ENCODE measurements around the gene SCN3A.

Gene SCN3A

DNA sequence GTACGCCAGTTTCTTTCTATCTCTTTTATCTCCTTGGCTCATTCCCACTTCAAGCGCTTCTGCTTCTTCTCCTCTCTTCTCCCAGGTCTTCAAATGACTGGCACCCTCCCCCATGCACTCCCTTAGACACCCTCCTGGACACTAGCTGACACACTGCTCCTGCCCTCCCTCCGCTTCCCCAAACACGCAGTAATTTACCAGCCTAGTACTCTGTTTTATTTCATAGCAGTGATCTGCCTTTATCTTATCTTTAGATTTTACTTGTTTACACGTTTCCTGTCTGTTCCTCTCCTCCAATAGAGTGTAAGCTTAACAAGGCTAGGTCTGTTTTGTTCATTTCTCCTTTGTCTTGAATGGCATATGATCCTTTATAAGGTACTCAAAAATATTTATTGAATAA is 93.9 kb downstream of the SCN3A start:
- DNase-seq, result no peak

DNA sequence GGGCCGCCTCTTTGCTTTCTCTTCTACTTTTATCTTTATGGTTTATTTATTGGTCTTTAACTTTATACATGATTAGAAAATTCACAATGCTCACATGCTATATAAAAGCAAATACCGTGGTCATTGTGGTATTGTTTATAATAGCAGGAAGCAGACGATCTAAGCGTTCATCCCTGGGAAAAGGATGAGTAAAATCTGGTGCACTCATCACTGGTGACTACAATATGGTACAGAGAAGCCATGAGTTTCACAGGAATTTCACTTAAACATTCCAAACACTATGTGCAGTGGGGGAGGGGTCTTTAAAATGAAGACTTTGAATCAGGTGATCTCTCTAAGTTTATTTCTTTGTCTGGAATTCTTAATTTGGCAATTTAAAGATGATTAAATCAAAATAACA is 97.9 kb downstream of the SCN3A start:
- DNase-seq, result no peak

DNA sequence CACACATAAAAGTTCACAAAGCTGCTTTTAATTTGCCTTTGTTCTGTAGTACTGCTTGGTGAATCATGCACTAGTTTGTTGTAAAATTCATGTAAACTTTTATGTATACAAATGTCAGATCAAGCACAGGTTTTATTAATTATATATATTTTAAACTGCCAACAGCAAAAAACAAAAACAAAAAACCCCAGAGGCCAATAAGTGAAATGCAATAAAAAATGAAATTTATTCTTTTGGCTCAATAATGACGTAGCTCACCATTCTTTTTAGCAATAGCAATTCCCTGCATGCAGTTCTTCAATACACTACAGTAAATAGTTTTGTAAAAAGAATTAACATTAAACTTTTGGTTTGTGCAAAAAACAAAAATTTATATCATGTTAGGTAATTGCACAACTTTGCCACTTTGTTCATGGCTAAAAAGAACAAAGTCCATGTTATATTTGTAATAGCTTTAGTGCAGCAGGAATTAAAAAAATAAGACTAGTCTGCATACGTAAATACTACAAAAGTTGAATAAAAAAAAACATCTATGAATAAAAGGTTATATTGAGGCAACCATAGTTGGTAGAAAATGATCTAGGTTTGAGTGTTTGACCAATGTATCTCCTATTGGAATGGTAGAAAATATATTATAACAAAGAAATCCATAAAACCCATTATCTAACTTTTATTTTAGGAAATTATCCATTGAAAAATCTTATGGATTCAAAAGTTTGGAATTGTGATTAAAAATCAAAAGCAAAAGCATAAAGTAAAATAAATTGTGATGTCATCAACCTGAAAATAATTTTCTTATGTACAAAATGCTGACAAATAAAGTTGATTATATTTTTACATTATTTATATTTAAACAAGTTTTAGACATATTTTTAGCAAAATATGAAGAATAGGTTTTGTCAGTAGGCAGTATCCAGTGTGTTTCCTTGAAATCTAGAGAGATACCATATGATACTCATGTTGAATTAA is 115.6 kb downstream of the SCN3A start:
- DNase-seq, result no peak

DNA sequence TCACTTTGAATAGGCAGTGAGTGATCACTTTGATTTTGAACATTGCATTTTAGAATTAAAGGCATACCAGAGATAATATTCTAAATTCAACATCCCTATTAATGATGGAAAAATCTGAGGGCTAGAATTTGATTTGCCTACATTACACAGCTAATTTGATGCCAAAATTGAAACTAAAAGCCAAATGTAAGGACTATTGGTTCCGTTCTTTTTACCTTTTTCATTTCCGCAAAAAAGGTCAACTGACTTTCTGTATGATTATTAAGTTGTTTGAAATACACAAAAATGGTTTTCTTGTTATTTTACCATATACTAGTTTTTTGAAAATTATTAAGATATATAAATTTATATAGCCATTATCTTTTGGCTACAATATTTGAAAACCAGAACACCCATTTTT is 117.5 kb downstream of the SCN3A start:
- no peak for DNase-seq

DNA sequence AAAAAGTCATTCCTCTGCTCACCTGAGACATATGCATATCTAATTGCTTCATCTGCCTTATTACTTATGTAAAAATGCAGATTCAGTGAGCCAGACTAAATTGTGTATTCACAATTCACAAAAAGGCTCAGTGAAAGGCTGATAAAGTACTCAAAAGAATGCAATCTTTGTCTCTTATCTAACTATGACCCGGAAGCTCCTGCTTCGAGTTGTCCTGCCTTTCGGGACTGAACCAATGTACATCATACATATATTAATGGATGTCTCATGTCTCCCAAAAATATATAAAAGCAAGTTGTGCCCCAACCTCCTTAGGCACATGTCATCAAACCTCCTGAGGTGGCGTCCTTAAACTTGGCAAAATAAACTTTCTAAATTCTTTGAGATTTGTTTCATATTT is 120.5 kb downstream of the SCN3A start:
- no peak for DNase-seq

DNA sequence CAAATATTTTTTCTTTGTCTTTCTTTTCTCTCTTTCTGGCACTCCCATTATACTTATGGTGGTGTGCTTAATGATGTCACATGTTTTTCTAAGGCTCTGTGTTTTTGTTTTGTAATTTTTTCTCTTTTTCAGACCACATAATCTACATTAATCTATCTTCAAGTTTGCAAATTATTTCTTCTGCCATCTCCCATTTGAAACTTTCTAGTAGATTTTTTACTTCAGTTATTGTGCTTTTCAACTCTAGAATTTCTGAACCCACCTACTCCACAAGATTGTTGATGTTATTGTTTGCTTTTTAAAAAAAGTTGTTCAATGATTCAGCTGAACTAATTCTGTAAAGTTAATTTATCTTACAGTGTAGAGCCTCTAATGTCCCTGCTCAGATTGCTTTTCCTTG is 121.4 kb downstream of the SCN3A start:
- DNase-seq, result no peak

DNA sequence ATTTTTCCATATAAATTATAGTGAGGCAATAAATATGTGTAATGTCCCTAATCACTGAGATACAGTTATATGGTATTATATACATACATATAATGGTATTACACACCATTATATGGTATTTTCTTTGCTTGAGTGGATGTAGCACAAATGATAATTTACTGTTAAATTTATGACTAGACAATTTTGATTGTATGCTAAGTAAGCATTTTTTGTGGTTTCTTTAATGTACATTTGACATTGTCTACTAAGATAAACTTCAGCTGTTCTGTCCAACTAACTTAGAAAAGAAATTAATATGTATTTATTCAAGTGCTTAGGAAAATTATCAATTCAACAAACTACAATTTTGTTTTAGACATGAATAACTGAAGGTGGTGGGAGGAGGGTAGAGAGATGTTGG is 122.6 kb downstream of the SCN3A start:
- DNase-seq, result no peak

DNA sequence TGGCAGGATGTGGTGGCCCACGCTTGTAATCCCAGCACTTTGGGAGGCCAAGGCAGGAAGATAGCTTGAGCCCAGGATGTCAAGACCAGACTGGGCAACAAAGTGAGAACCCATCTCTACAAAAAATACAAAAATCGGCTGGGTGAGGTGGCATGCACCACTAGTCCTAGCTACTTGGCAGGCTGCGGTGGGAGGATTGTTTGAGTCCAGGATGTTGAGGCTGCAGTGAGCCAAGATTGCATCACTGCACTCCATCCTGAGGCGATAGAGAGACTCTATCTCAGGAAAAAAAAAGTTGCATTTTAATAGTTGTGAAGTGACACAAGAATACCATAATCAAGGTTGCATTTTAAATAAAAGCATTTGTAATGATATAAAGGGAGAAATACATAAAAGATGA is 124.4 kb downstream of the SCN3A start:
- DNase-seq, result no peak

DNA sequence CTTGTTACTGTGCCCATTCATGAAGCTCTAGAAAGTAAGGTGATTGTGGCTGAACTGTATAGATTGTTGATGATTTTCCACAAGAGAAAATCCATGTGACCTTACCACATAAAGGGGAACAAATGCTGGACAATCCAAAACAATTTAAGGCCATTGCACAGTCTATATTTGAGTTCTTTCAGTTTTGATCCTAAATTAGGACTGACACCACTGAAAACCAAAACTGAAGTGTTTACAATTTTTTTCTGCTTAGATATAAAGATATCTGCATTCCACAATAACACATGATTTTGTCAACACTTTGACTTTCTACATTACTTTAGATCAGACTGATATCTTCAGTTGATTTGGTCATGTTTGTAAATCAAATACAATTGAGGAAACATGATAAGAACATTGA is 124.9 kb downstream of the SCN3A start:
- DNase-seq, result no peak

DNA sequence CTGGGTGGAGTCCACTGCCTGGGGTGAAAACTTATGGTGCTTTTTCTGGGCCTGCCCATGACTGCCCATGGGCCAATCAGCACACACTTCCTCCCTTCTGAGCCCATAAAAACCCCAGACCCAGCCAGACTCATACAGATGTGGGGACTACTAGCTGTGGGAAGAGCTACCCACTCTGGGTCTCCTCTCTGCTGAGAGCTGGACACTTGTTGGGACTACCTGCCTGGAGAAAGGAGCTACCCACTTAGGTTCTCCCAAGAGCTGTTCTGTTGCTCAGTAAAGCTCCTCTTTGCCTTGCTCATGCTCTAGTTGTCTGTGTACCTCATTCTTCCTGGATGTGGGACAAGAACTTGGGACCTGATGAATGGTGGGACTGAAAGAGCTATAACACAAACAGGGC is 129.0 kb downstream of the SCN3A start:
- no peak for DNase-seq

DNA sequence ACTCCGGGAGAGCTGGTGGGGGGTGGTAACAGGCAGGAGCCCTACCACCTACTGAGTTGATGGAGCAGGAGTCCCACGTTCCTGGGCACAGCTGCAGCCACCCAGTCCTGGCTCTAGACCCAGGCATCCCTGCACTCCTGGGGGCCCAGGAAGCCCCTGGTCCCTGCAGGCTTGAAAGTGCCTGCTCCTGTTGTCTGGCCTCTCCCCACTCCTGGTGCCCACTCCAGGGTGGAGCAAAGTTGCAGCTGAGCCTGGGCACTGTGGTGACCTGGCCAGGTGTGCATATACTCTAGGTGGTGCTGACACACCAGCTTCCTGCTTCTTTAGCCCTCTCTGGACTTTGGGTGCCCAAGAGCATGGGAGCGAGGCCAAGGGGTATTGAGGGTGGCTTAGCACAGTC is 129.5 kb downstream of the SCN3A start:
- DNase-seq, result no peak

DNA sequence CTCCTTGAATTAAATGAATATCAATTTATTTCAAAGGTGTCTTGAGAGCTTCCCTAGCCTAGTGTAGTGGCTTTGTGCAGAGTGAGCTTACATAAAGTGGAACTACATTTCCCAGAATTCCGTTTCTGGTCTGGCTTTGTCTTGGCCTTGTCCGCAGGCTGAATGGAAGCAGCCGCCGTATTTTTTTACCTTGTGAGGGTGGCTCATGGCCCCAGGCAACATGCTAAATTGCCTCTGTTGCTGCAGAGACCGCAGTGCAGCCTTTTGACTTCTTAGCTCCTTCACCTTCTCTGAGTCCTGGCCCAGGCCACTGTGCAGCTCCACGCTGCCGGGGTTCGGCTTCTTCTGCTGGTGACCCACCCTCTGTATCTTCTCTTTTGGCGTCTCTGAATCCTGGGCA is 133.8 kb downstream of the SCN3A start:
- no peak for DNase-seq

DNA sequence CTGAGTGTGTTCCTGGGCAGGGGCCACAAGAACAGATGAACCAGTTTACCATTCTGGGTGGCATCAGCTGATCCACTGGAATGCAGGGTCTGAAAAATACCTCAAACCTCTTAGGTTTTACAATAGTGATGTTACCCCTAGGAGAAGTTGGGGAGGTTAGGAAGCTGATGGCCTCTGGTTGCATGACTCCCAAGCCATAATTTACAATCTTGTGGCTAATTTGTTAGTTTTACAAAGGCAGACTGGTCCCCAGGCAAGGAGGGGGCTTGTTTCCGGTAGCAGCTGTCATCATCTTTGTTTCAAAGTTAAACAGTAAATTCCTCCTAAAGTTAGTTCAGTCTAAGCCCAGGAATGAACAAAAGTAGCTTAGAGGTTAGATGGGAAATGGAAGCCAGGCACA is 134.7 kb downstream of the SCN3A start:
- DNase-seq, result no peak

DNA sequence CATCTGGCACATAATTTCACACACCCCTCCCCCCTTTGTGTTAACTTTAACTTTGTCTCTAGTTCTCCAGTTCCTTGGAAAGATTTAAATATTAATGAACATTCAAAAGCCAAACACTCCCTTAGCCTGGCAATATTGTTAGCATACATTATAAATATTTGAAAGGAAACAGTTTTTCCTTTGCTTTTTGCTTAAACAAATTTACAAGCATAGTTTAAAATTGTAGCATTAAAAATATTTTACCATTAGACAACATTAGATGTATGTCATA is 135.4 kb downstream of the SCN3A start:
- DNase-seq, result no peak

DNA sequence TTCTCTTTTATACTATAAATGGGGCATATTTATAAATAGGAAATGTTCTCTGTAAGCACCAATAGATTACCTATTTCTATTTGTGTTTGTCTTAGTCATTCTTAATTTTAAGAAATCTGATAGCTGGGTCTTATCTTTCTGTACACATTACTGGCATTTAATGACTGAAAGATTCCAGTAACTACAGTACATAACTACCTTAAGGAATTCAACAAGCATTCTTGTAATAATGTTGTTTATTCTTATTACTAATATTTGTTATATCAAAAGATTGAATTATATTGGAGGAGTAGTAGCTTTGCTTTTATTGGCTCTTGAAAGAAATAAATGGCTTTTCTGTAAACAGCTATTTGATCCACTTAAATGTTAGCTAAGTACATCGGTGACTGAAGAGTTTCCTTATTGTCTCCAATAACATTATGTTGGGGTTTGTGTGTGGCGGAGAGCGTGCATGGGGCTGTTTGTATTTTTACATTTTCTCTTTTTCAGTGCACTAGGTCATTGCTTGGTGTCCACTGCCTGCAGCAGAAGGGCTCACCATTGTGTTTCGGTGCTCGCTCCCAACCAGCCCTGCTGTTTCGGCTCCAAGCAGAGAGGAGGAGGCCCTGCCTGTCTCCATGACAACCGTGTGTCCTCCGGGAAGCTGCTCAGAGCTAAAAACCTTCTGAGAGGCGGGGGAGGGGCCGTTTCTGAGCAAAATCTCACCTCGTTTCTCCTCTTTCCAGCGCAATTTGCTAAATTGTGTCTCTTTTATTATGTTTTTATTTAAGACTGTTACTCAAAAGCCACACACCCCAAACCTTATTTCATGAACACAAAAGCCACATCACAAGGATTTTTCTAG is 136.0 kb downstream of the SCN3A start:
- no peak for DNase-seq

DNA sequence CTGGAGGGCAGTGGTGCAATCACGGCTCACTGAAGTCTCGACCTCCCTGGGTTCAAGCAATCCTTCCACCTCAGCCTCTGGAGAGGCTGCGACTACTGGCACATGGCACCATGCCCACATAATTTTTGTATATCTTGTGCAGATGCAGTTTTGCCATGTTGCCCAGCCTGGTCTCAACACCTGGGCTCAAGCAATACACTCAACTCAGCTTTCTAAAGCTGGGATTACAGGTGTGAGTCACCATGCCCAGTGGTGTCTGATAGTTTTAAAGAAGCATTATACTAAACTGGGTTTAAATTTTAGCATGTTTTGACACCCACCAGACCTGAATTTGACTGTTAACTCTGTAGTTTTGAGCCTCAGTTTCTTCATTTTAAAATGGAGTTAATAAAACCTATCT is 139.1 kb downstream of the SCN3A start:
- DNase-seq, result no peak

DNA sequence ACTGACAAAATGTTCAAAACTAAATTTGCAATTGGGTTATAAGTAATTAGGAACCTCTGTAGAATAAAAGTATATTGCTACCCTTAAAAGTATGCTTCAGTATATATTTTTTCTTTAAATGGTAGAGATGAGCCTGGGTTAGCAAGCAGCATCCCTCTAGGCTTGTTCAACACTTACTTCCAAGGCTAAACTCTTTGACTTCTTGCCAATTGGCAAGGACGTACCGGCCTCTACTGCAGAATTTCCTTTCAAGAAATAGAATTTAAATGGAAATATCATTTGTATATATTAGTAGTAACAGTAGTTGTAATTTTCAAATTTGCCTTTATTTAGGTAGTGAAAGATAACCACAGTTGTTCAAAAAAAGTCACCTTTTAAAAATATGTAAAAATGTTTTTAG is 143.4 kb downstream of the SCN3A start:
- no peak for DNase-seq

DNA sequence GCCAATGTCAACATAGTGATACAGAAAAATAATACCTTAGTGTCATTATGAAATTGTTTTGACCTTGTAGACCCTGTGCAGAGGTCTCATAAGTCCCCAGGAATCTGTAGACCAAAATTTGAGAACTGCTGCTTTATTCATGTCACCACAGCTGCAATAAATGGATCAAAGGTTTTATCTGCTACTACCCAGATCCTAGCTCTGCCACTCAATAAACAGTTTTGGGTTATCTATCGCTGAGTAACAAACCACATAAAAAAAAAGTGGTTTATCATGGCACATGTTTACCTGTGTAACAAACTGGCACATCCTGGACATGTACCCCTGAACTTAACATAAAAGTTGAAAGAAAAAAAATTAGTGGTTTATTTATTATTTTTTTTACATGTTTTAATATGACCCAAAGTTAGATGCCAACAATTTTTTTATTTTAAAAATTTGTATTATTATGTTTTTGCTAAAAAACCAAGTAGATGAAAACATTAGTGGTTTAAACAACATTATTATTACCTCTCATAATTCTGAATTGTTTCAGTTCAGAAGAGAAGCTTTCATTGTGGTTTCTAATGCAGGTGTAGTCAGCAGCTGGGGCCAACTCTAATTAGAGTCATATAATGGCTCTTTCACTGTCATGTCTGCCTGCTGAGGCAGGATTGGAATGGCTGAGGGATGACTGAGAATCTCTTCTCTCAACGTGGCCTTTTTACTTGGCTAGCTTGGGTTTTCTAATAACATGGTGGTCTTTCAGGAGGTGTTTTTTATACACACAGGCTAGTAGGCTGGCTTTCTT is 145.2 kb downstream of the SCN3A start:
- no peak for DNase-seq

DNA sequence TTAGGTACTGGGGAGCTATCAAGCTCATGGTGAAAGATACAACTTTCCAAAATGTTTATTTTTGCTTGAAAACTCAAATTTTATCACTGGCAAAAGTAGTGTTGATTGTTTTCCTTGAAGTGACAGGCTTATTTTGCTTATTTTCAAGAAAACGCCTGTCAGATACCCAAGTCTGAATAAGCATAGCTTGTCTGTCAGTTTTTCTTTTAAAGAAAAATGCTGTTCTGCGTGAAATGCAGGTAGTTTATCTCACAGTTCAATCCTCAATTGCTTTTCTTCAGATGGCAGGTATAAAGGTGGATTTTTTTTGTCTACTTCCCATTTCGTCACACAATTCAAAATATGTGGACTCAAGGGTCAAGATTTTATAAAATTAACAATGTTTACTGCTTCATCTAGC is 145.9 kb downstream of the SCN3A start:
- DNase-seq, result no peak

DNA sequence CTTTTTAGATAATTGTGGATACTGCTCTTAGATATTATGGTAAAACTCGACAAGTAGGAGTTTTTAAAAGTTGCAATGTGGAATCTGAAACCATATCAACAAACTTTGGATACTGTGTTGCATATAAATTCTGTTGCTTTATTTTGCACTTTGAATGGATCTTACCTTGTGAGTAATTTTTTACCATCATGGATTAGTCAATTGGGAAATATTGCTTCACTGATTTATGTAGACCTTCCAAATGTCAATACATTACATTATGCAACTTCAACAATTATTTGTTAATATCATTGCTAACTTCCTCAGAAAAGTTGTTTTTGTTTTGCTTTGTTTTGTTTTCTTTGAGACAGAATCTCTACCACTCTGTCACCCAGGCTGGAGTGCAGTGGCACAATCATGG is 146.5 kb downstream of the SCN3A start:
- no peak for DNase-seq

DNA sequence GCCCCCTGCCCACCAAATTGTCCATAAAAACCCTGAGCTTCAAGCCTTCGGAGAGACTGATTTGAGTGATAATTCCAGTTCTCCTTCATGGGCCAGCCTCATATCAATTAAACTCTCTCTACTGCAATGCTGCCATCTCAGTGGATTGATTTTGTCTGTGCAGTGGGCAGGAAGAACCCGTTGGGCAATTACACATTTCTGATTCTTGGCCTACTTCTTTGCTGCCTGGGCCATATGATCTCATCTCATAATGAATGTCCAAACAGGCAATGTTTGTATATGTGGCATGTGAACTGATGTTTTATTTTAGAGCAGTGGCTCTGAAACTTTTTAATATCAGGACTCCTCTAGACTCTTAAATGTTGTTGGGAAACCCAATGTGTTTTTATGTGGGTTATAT is 147.3 kb downstream of the SCN3A start:
- DNase-seq, result no peak

DNA sequence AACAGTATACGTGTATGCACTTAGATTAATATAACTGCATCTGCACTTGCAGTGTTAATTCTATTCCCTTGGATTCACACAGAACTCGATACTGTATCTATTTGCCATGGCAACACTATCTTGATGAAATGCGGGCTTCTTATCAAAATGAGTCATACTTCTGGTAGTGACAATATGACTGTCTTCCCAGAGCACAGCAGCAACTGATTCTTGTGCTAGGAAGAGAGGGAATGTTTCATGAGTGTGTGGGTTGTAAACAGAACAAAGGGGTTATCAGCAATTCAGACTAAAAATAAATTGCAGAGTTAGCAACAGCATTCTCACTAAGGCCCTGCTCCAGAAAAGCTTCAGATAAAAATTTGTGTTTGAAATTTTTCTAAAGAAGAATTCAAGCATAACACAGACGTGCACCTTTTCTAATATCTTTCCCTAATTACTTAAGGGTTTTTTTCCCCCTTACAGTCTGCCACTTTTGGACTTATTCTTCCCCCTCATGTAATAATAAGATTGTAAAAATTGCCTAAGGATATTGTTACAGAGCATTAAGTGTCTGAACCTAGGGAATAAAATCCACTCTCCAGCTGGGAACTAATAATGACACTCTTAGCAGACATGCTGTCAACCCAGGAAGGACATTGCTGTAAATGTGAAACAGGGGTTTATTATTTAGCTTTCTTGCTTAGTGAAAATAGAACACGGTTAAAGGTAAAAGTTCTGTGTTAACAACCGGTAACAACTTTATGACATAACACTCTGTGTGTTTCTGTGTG is 148.6 kb downstream of the SCN3A start:
- DNase-seq, result no peak

DNA sequence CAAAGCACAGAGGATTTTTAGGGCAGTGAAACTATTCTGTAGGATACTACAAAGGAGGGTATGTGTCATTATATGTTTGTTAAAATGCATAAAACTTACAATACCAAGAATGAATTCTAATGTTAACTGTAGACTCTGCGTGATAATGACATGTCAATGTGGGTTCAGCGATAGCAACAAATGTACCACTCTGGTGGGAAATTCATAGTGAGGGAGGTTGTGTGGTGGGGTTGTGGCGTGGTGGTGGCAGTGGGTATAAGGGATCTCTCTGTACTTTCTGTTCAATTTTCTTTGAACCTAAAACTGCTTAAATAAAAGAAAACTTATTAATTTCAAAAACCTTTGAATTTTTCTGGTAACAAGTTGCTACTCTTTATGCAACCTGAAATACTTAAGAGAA is 149.2 kb downstream of the SCN3A start:
- DNase-seq, result no peak
